GM19452 (cell line): Measurements from ENCODE around the gene PKN3.

Experiments used
- ATAC-seq: cut with Tn5 transposase; IDR thresholded peaks from one replicate; pipeline ENCODE4 v1.9.1; 2021; ENCODE audit not compliant: unreplicated experiment

Gene PKN3

GRCh38 chr9:128733256-128733655 lies 31.0 kb downstream of the PKN3 start:
- no peak for ATAC-seq

- no peak for ATAC-seq
Measured at GRCh38 chr9:128735373-128735772, 33.1 kb downstream of the PKN3 start.

- no peak for ATAC-seq
Measured at GRCh38 chr9:128742401-128742800, 40.1 kb downstream of the PKN3 start.

- no peak for ATAC-seq
Measured at GRCh38 chr9:128743421-128743820, 41.1 kb downstream of the PKN3 start.

- ATAC-seq, result no peak
Measured at GRCh38 chr9:128747241-128747640, 44.9 kb downstream of the PKN3 start.

- ATAC-seq, result no peak
Measured at GRCh38 chr9:128750926-128751595, 48.8 kb downstream of the PKN3 start.

- ATAC-seq, result no peak
Measured at GRCh38 chr9:128753627-128754026, 51.3 kb downstream of the PKN3 start.

GRCh38 chr9:128757602-128758001 lies 55.3 kb downstream of the PKN3 start:
- ATAC-seq, result no peak

GRCh38 chr9:128762671-128763449 lies 60.6 kb downstream of the PKN3 start:
- ATAC-seq, result no peak

- ATAC-seq, result no peak
Measured at GRCh38 chr9:128764361-128764760, 62.1 kb downstream of the PKN3 start.

- no peak for ATAC-seq
Measured at GRCh38 chr9:128765499-128765898, 63.2 kb downstream of the PKN3 start.

- no peak for ATAC-seq
Measured at GRCh38 chr9:128768606-128769005, 66.3 kb downstream of the PKN3 start.
